DOHH2 (cell line): ENCODE results near the gene MAP2K6.

Experiments
- EZH2phosphoT487 ChIP-seq: fragments of 200-600 bp; sonication (generic); IDR thresholded peaks from 2 replicates; pipeline ENCODE4 v1.6.1; 2017; ENCODE audit warnings: borderline replicate concordance, mild to moderate bottlenecking, antibody characterized with exemption, low read length, moderate library complexity, mixed read lengths
- TF ChIP-seq, protein P1 (sequence below): fragments of 200-600 bp; sonication (generic); IDR thresholded peaks from one replicate; pipeline ENCODE4 v1.5.1; 2014; ENCODE audit warnings: antibody characterized with exemption, mild to moderate bottlenecking, low read depth, low read length; ENCODE audit not compliant: poor library complexity, severe bottlenecking

DNA sequence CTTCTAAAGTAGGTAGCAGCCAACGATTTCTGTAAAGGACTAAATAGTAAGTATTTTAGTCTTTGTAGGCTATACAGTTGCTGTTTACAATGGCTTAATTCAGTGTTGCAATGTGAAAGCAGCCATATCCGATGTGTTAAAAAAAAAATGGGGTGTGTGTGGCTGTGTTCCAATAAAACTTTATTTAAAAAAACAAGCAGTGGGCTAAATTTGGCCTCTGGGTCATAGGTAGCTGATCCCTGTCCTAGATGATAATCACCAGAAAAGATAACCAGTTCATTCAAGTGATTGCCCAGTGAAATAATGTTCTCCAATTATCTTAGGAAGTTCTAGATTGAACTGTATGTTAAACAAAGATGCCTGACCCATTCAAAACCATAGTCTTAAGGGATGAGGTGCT lies 124.3 kb downstream of the MAP2K6 start:
- TF ChIP-seq, protein P1, sequence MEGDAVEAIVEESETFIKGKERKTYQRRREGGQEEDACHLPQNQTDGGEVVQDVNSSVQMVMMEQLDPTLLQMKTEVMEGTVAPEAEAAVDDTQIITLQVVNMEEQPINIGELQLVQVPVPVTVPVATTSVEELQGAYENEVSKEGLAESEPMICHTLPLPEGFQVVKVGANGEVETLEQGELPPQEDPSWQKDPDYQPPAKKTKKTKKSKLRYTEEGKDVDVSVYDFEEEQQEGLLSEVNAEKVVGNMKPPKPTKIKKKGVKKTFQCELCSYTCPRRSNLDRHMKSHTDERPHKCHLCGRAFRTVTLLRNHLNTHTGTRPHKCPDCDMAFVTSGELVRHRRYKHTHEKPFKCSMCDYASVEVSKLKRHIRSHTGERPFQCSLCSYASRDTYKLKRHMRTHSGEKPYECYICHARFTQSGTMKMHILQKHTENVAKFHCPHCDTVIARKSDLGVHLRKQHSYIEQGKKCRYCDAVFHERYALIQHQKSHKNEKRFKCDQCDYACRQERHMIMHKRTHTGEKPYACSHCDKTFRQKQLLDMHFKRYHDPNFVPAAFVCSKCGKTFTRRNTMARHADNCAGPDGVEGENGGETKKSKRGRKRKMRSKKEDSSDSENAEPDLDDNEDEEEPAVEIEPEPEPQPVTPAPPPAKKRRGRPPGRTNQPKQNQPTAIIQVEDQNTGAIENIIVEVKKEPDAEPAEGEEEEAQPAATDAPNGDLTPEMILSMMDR, result no peak
- no peak for TF ChIP-seq EZH2phosphoT487
